Measurements from ENCODE around the gene CNDP1.

The CNDP1 gene

DNA sequence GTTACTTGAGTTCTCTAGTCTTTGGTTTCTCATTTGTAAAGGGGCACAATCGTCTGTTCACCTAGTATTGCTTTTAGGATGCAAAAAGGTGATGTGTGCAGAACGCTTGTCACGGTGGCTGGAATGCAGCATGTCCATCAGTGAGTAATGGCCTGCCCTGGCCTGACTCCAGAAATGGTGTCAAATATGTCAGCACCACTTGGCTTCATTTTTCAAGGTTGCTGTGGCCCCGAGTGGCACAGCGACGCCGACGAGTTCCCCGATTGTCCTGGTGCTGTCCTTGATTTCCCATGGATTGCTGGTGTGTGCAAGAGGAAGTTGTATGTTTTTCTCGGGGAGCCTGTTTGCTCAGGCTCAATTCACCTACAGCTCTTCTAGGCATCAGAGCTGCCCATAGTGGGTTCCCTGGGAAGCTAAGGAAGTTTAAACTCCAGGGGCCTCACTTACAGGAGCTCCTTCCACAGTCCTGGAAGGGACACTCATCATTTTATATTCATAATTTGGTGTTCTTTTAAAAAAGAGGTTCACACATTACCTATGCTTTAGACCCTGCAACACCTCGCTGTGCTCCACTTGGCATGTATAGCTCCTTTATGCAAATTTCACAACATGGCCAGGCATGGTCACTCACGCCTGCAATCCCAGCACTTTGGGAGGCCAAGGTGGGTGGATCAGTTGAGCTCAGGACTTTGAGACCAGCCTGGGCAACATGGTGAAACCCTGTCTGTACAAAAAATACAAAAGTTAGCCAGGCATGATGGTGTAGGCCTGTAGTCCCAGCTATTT, 37.8 kb downstream of the CNDP1 start:
- TF ChIP-seq, protein P1, sequence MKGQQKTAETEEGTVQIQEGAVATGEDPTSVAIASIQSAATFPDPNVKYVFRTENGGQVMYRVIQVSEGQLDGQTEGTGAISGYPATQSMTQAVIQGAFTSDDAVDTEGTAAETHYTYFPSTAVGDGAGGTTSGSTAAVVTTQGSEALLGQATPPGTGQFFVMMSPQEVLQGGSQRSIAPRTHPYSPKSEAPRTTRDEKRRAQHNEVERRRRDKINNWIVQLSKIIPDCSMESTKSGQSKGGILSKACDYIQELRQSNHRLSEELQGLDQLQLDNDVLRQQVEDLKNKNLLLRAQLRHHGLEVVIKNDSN (IDR thresholded peaks at IDR 0.05) = no peak
- no peak for TF ChIP-seq REST (IDR thresholded peaks at IDR 0.05; ENCODE audit: low read depth)
- TF ChIP-seq TAF1 (IDR thresholded peaks at IDR 0.05; ENCODE audit: low read depth) = no peak
- no peak for TF ChIP-seq EP300 (IDR thresholded peaks at IDR 0.05; ENCODE audit: borderline replicate concordance)
- TF ChIP-seq EGR1 (IDR thresholded peaks at IDR 0.05) = no peak
- TF ChIP-seq ZBTB7A (IDR thresholded peaks at IDR 0.05; ENCODE audit: low read depth) = no peak
- no peak for TF ChIP-seq TCF12 (IDR thresholded peaks at IDR 0.05; ENCODE audit: low read depth)

GRCh38 chr18:74573053-74573452, 38.8 kb downstream of the CNDP1 start:
- TF ChIP-seq CREB1 (IDR thresholded peaks at IDR 0.05; ENCODE audit: low read depth) (no peak), TEAD4 (IDR thresholded peaks at IDR 0.05) (no peak), YY1 (IDR thresholded peaks at IDR 0.05; ENCODE audit: low read depth) (no peak), TCF12 (IDR thresholded peaks at IDR 0.05; ENCODE audit: low read depth) (no peak), TAF1 (IDR thresholded peaks at IDR 0.05; ENCODE audit: low read depth) (no peak), CEBPB (IDR thresholded peaks at IDR 0.05) (no peak), EP300 (IDR thresholded peaks at IDR 0.05; ENCODE audit: borderline replicate concordance) (no peak), NFIC (IDR thresholded peaks at IDR 0.05) (no peak), ZBTB7A (IDR thresholded peaks at IDR 0.05; ENCODE audit: low read depth) (no peak), FOXM1 (IDR thresholded peaks at IDR 0.05; ENCODE audit: borderline replicate concordance, low read depth) (no peak), MAX (IDR thresholded peaks at IDR 0.05) (no peak), RAD21 (IDR thresholded peaks at IDR 0.05; ENCODE audit: low read depth) (no peak), REST (IDR thresholded peaks at IDR 0.05; ENCODE audit: low read depth) (no peak), EGR1 (IDR thresholded peaks at IDR 0.05) (no peak)
- TF ChIP-seq, protein P1 (IDR thresholded peaks at IDR 0.05) = no peak

DNA sequence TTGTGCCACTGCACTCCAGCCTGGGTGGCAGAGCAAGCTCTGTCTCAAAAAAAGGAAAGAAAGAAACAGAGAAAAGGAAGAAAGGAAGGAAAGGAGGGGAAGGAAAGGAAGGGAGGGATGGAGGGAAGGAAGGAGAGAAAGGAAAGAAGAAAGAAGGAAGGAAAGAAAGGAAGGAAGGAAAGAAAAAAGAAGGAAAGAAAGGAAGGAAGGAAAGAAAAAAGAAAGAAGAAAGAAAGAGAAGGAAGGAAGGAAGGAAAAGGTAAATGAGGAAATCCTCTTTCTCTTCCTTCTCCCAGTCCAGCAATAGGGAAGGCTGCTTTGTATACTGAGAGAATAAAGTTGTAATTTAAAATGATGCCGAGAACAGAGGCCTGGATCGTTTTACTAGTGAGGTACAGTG, 40.6 kb downstream of the CNDP1 start:
- no peak for TF ChIP-seq EGR1 (IDR thresholded peaks at IDR 0.05)
- TF ChIP-seq NFIC (IDR thresholded peaks at IDR 0.05) = no peak
- TF ChIP-seq EP300 (IDR thresholded peaks at IDR 0.05; ENCODE audit: borderline replicate concordance) = no peak
- TF ChIP-seq, protein P1 (IDR thresholded peaks at IDR 0.05) = no peak
- no peak for TF ChIP-seq RAD21 (IDR thresholded peaks at IDR 0.05; ENCODE audit: low read depth)
- TF ChIP-seq TEAD4 (IDR thresholded peaks at IDR 0.05) = no peak
- TF ChIP-seq YY1 (IDR thresholded peaks at IDR 0.05; ENCODE audit: low read depth) = no peak
- no peak for TF ChIP-seq REST (IDR thresholded peaks at IDR 0.05; ENCODE audit: low read depth)
- TF ChIP-seq CEBPB (IDR thresholded peaks at IDR 0.05) = no peak
- TF ChIP-seq CREB1 (IDR thresholded peaks at IDR 0.05; ENCODE audit: low read depth) = no peak
- no peak for TF ChIP-seq TAF1 (IDR thresholded peaks at IDR 0.05; ENCODE audit: low read depth)
- no peak for TF ChIP-seq FOXM1 (IDR thresholded peaks at IDR 0.05; ENCODE audit: borderline replicate concordance, low read depth)
- no peak for TF ChIP-seq TCF12 (IDR thresholded peaks at IDR 0.05; ENCODE audit: low read depth)
- no peak for TF ChIP-seq MAX (IDR thresholded peaks at IDR 0.05)
- TF ChIP-seq ZBTB7A (IDR thresholded peaks at IDR 0.05; ENCODE audit: low read depth) = no peak

DNA sequence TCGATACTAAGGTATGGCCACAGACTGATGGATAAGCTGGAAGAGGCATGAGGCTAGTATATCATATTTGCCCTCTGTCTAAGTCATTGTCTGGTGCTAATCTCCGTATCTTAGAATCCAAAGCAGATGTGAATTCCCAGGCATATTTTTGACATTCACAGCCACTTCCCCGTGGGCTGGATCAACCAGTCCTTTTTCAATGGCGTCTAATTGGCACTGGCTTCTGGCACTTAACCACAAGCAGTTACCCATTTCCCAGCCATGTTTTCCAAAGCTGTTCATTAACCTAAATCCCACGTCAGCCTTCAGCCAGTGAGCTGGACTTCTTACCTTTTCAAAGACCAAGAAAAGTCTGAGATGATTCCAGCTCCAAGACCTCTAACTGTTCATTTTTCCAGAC, 42.7 kb downstream of the CNDP1 start:
- TF ChIP-seq CEBPB (IDR thresholded peaks at IDR 0.05) = no peak
- no peak for TF ChIP-seq REST (IDR thresholded peaks at IDR 0.05; ENCODE audit: low read depth)
- no peak for TF ChIP-seq RAD21 (IDR thresholded peaks at IDR 0.05; ENCODE audit: low read depth)
- TF ChIP-seq, protein P1 (IDR thresholded peaks at IDR 0.05) = no peak

Measured in Ishikawa (cell line).